Measurements from ENCODE around the gene IL6ST.

The IL6ST gene

GRCh38 chr5:55923865-55924500 is 70.8 kb downstream of the IL6ST start:
- no peak for DNase-seq (ENCODE audit: insufficient read length, low spot score)
- no peak for FAIRE-seq

DNA sequence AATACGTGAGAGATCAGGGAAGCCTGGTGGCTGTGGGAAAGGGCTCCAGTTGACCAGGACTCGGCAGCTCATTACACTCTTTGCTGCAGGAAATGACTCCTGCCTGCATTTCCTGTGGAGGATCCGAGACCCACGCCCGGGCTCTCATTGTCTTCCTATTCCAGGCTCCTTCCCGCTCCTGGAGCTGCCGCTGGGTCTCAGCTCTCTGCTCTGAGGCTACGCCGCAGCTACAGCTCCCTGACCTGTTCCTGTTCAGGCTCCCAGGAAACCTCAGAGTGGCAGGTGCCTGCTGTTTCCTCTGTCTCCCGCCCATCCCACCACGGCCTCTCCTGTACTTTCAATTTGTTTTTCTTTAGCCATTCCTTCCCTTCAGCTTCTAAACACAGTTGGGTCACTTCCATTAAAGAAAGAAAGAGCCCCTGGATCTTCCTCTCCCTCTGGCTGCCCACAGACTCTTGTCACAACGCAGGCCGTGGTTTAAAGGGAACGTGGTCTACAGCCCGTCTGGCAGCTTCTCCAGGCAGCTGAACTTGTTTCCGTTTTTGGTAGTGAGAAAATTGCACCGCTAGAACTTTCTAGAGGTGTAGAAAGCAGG is 71.5 kb downstream of the IL6ST start:
- no peak for FAIRE-seq
- DNase-seq (ENCODE audit: insufficient read length, low spot score): no peak

GRCh38 chr5:55921617-55922016 is 73.1 kb downstream of the IL6ST start:
- DNase-seq (ENCODE audit: insufficient read length, low spot score): no peak
- no peak for FAIRE-seq

DNA sequence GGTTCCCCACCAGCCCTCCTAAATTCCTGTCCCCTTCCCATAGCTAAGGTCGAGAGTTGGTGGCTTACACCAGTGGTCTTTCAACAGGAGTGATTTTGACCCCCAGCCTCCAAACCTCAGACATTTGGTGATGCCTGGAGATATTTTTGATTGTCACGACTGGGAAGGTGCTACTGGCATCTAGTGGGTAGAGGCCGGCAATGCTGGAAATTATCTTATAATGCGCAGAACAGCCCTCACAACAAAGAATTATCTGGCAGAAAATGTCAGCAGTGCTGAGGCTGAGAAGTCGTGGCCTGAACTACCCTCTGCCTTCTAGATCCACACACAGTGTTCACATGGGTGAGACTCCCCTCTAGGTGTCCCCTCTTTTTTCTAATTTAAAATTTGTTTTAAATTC is 74.0 kb downstream of the IL6ST start:
- DNase-seq (ENCODE audit: insufficient read length, low spot score): no peak
- no peak for FAIRE-seq

- FAIRE-seq (no peak), DNase-seq (ENCODE audit: insufficient read length, low spot score) (no peak)
These were observed 75.1 kb downstream of the IL6ST start for GRCh38 chr5:55919625-55920024.

GRCh38 chr5:55918087-55919035 is 76.4 kb downstream of the IL6ST start:
- DNase-seq (ENCODE audit: insufficient read length, low spot score) (no peak), FAIRE-seq (no peak)

DNA sequence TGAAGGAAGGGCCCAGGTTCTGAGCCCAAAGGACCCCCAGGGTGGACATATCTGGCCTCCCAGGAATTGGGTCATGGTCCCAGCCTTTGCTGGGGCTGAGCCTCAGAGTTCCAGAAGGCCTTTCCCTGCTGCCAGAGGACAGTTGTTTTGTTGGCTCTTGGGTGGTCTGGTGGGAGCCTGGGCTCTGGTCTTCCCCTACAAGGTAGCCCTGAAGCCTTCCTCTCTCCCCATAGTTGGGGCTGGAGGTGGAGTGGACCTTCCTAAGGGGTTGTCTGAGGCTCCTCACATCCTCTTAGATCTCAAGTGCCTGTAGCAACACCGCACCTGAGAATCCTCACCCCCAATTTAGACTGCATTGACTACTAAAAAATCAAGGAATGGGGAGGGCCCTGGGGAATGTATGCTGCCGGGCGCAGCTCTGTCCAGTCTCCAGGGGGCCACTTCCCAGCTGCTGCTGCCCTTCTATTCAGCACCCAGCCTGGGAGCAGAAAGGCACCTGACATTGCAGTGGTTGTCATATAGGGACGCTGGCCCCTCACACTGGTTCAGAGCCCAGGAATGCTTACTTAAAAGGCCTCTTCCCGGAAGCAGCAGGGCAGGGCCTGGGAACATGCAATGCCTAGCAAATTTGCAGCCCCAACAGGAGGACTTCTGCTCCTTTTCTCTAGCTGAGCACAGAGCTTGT is 77.2 kb downstream of the IL6ST start:
- FAIRE-seq: no peak
- no peak for DNase-seq (ENCODE audit: insufficient read length, low spot score)

- no peak for DNase-seq (ENCODE audit: insufficient read length, low spot score)
These were observed 77.8 kb downstream of the IL6ST start for GRCh38 chr5:55916986-55917385.

DNA sequence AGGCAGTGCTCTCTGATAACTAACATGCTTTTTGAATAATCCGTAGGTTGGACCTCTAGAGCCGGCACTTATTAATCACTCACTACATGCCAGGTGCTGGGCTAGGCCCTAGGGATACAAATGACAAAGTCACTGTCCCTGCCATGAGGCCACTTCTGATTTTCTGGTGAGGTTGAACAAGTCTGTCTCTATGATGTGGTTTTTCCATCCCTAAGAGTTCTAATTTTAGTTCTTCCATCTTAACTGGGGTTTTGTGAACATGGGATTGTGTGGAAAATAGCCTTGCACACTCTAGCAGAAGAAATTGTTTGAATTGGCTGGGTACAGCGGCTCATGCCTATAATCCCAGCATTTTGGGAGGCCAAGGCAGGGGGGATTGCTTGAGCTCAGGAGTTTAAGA is 79.0 kb downstream of the IL6ST start:
- no peak for FAIRE-seq

More at GRCh38 chr5:55916986-55917385, 77.8 kb downstream of the IL6ST start:
- FAIRE-seq: no peak

GRCh38 chr5:55914971-55915370 is 79.8 kb downstream of the IL6ST start:
- FAIRE-seq (no peak), DNase-seq (ENCODE audit: insufficient read length, low spot score) (no peak)

More for the DNA sequence above, 79.0 kb downstream of the IL6ST start:
- DNase-seq (ENCODE audit: insufficient read length, low spot score): no peak

DNA sequence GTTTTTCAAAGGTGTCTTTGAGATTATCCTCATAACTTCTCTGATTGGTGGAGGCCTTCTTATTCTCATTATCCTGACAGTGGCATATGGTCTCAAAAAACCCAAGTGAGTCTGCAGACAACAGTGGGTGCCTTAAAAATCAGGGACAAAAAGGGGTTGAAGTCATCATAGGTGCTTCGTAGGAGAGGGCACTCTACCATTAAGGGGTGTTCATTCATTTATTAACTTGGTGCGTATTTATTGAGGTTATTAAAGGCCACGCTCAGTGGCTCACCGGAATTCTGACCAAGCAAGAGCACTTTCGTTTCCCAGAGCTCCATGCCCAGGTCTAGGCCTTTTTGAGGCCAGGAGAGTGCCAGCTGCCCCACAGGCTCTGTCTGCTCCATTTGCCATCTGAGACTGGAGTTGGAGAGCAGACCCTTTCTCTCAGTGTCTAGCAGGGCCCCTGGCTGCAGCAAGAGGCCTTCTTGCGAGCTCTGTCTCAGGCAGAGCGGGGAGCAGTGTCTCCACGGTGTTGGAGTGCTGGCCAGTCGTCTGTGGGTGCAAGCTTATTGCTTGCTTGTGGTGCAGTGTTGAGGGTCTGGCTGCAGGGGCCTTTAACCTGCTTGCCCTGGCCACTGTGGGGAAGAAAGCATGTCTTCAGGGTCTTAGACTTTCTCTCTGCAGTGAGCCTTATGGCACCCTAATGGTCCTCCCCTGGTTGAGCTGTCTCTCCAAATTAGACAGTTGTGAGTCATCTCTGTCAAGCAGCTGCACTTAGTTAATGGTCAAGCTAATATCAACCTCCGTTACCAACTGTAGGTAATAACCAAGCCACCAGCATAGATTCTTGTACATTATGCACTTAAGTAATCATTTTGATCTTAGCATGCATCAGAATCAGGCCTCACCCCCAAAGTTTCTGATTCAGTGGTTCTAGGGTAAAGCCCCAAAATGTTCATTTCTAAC is 81.0 kb downstream of the IL6ST start:
- DNase-seq (ENCODE audit: insufficient read length, low spot score) (no peak), FAIRE-seq (no peak)

GRCh38 chr5:55911784-55912653 is 82.7 kb downstream of the IL6ST start:
- FAIRE-seq (no peak), DNase-seq (ENCODE audit: insufficient read length, low spot score) (no peak)

- DNase-seq (ENCODE audit: insufficient read length, low spot score): no peak
- no peak for FAIRE-seq
These were observed 86.0 kb downstream of the IL6ST start for GRCh38 chr5:55908804-55909203.

DNA sequence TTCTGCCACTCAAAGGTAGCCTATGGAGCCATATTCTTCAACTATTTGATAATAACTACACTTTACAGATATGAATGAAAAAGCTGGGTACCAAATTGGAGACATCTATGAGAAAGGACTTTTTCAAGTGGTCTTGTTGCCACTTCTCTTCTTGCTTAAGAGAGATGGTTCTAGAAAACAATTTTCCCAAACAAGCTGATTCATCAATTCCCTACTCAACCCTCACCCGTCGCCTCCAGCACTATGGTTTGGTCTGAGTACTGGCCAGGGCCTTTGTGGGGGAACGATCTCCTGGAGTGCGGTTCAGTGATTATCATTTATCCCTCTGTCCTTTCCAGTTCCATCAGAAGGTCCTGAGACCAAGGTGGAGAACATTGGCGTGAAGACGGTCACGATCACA is 86.8 kb downstream of the IL6ST start:
- FAIRE-seq: no peak

DNA sequence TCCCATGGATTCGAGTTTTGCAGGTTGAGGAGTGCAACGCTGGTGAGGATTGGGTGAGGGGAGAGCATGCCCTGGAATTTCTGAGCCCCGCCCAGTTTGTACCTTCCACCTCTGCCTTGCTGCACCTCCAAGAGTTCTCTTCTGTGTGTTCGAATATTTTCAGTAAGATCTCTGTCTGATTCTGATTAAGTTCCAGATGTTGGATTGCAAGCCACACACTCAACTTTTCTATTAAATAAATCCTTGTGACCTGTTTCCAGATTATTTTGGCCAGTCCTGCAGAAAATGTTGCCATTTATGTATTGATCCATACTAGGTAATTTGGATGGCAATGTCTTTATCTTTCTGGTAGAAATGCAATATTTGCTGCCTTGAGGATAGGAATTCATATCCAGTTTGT is 89.5 kb downstream of the IL6ST start:
- no peak for FAIRE-seq
- DNase-seq (ENCODE audit: insufficient read length, low spot score): no peak

More for the DNA sequence above, 86.8 kb downstream of the IL6ST start:
- DNase-seq (ENCODE audit: insufficient read length, low spot score): no peak

DNA sequence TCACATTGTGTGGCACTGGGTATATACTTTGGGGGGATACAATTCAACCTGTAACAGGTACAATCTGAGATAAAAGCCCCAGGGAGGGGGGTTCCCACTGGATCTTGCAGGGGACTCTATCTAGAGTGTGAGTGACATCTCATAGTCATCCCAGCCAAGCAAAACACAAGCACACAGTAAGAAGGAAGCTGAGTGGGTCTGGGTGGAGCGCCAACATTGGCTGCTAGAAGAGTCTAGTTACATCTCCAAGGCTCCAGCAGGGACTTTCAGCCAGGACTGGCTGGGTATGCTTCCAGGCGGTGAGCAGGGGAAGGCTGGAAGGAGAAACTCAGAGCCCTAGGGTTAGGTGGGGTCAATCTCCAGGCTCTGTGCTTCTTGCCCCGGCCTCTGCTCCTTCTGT is 90.6 kb downstream of the IL6ST start:
- DNase-seq (ENCODE audit: insufficient read length, low spot score) (no peak), FAIRE-seq (no peak)

- FAIRE-seq: no peak
These were observed 91.6 kb downstream of the IL6ST start for GRCh38 chr5:55903121-55903701.

DNA sequence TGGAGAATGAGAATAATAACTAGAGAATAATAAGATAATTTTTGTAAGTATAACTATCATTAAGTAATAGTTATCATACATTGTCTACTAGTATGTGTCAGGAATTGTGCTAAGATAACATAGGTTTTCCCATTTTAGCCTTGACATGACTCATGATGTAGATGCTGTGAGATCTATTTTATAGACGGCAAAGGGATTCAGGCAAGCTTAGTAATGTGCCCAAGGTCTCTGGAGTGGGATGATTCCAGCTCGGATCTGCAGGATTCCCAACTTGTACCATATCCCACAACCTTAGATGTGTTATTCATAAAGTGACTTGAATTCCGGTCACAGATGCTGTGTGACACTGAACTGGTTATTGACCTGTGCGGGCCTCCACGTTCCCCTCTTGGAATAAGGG is 92.1 kb downstream of the IL6ST start:
- FAIRE-seq: no peak
- DNase-seq (ENCODE audit: insufficient read length, low spot score): no peak

More at GRCh38 chr5:55903121-55903701, 91.6 kb downstream of the IL6ST start:
- DNase-seq (ENCODE audit: insufficient read length, low spot score): no peak

- FAIRE-seq (no peak), DNase-seq (ENCODE audit: insufficient read length, low spot score) (no peak)
These were observed 94.0 kb downstream of the IL6ST start for GRCh38 chr5:55900776-55901175.
